Thoracic aorta (tissue), 2 donors: Measurements from ENCODE around the gene ZNF664. TPM values are rescaled to one million over a fixed set of nuclear protein-coding genes. Genes with fewer than 3 reads are reported as not detected.

Experiments
- ATAC-seq: fragments of 150-250 bp; one replicate; pipeline ENCODE4 v1.8.0; 2017; ENCODE audit warnings: low read depth; ENCODE audit not compliant: insufficient number of reproducible peaks, low FRiP score
- DNase-seq: peaks from one replicate; pipeline ENCODE4 v3.0.0-alpha.2; 2020; ENCODE audit warnings: low spot score
- H3K27ac ChIP-seq, 2 donors: fragments of 200-600 bp; sonication (generic); 1 replicate in 1 of 2; 2 replicates in 1 of 2; pipeline ENCODE4 v1.5.1; 2016; ENCODE audit warnings: mild to moderate bottlenecking in 2 of 2, moderate library complexity in 2 of 2
- H3K27me3 ChIP-seq: fragments of 200-600 bp; sonication (generic); replicated peaks from 2 replicates; pipeline ENCODE4 v1.6.0; 2016; ENCODE audit warnings: mild to moderate bottlenecking; ENCODE audit not compliant: insufficient read depth
- H3K36me3 ChIP-seq: fragments of 200-600 bp; sonication (generic); one replicate; pipeline ENCODE4 v1.5.1; 2016
- H3K4me1 ChIP-seq, 2 donors: fragments of 200-600 bp; sonication (generic); 1 replicate in 1 of 2; 2 replicates in 1 of 2; pipeline versions ENCODE4 v1.5.1 to v1.6.0; 2016; ENCODE audit warnings: low read depth in 2 of 2, mild to moderate bottlenecking in 1 of 2; ENCODE audit not compliant: control insufficient read depth in 1 of 2
- H3K4me3 ChIP-seq: fragments of 200-600 bp; sonication (generic); 2 replicates; pipeline ENCODE4 v1.5.1; 2016; ENCODE audit warnings: mild to moderate bottlenecking
- H3K9me3 ChIP-seq: fragments of 200-600 bp; sonication (generic); 2 replicates; pipeline ENCODE4 v1.5.1; 2016
- total RNA-seq, 2 donors: library from RNA; depleted of rRNA; stranded (reverse); fragments of >200 nt; gene quantifications; one replicate each; pipeline versions ENCODE4 v1.1.0 to v1.2.3, GENCODE V29; 2016
- TF ChIP-seq, protein P1 (sequence below): fragments of 200-600 bp; sonication (generic); IDR thresholded peaks from one replicate; pipeline ENCODE4 v1.5.1; 2019; ENCODE audit warnings: antibody characterized with exemption

Gene ZNF664
- total RNA-seq: 10 to 100 TPM; 46.4 to 48.2 TPM

DNA sequence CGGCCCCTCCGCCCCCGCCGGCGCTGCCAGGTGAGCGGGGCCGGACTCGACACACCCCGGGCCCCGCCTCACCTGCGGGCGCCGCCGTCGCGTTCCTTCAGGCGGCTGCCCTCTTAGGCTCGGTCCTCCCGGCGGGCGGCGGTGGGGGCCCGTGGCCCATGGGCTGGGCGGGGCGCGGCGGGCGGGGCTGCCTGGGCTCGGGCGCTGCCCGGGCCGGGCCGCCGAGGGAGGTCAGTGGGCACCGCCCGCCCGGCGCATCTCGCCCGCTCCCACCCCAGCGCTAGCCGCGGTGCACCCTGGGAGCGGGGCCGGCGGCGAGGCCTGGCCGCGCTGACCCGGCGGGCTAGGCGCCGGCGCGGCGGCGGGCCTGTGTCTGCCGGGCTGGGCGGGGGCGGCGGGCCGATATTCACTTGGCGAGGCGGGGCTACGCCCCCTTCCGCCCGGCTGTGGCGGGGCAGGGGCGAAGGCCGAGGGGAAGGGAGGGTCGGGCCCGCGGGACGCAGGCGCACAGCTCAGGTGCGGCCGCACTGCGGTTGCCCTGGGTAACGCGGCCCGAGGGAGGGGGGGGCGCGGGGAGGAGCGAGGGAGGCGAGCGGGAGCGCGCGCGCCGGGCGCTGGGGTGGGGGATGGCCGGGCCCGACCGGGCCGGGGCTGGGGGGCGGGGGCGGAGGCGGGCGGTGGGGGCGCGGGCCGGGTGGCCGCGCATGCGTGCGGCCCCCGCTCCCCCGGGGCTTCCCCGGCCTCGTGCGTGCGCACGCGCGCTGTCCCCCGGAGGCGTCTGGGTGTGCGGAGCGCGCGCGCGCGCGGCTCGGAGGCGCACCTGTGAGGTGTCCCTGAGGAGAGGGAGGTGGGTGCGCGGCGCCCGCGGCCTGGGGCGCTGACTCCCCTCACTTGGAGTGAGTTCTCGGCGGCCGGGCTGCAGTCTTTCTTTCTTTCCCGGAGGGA is at the start of gene ZNF664, which contains the start of gene CCDC92:
TSS of gene ZNF664 (plus strand) at position 759 of the 945 bp plus-strand sequence. CDS start 38,930 bp downstream, outside the sequence.
TSS of gene CCDC92 (minus strand) at position 375 of the 945 bp plus-strand sequence. CDS start 28,526 bp downstream, outside the sequence.
- Histone ChIP-seq H3K27me3 (no peaks in the 10 kb centered on the region), H3K27ac (peak within 1 kb of the TSS; percentile 93 to 97), H3K9me3 (no peaks in the 10 kb centered on the region), H3K4me1 (peaks cover 26 to 37% of the 10 kb centered on the region in 2 donors), H3K4me3 (peak within 1 kb of the TSS; percentile 98), H3K36me3 (peaks cover 4% of the 10 kb centered on the region)
- DNase-seq (peak; percentile 62), ATAC-seq (peak; percentile 73)
- TF ChIP-seq, protein P1, sequence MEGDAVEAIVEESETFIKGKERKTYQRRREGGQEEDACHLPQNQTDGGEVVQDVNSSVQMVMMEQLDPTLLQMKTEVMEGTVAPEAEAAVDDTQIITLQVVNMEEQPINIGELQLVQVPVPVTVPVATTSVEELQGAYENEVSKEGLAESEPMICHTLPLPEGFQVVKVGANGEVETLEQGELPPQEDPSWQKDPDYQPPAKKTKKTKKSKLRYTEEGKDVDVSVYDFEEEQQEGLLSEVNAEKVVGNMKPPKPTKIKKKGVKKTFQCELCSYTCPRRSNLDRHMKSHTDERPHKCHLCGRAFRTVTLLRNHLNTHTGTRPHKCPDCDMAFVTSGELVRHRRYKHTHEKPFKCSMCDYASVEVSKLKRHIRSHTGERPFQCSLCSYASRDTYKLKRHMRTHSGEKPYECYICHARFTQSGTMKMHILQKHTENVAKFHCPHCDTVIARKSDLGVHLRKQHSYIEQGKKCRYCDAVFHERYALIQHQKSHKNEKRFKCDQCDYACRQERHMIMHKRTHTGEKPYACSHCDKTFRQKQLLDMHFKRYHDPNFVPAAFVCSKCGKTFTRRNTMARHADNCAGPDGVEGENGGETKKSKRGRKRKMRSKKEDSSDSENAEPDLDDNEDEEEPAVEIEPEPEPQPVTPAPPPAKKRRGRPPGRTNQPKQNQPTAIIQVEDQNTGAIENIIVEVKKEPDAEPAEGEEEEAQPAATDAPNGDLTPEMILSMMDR: no peak

DNA sequence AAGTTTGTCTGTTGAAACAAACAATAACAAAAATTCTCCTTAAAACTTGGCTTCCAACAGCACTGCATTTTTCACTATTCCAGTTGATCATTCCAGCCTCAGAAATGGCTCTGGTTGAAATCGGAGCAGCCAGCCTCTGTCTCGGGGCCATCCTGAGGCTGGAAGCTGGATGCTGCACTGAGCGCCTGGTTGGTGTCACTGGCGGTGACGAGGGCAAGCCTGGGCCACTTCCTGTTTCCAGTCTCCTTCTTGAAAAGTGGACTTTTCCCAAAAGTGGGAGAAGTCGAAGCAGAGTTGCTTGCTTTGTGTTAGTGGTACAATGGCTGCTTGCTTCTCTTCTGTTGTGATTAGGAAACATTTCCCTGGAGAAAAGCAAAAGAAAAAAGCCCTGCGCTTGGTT is 49.1 kb upstream of the ZNF664 start:
- Histone ChIP-seq H3K4me1 (no peaks in the 10 kb centered on the region), H3K4me3 (no peak overlapping the region), H3K9me3 (no peaks in the 10 kb centered on the region), H3K27me3 (no peaks in the 10 kb centered on the region), H3K27ac (no peak overlapping the region), H3K36me3 (no peaks in the 10 kb centered on the region)
- DNase-seq (no peak), ATAC-seq (no peak)
- TF ChIP-seq, protein P1: no peak

DNA sequence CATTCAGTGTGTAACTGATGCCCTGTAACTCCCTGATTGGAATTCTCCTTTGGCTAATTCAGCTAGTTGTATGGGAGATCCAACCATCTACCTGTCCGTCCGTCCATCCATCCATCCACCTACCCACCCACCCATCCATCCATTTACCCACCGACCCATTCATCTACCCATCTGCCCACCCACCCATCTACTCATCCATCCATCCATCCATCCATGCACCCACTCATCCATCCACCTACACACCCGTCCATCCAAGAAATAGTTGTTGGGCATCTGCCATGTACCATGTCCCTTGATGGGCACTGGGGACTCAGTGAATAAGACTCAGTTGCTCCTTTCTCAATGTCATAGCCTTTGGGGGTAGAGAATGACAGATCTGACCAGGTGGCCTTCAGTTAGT is 48.5 kb upstream of the ZNF664 start:
- TF ChIP-seq, protein P1: no peak
- DNase-seq (no peak), ATAC-seq (no peak)
- Histone ChIP-seq H3K9me3 (no peaks in the 10 kb centered on the region), H3K4me3 (no peak overlapping the region), H3K4me1 (no peaks in the 10 kb centered on the region), H3K36me3 (no peaks in the 10 kb centered on the region), H3K27me3 (no peaks in the 10 kb centered on the region), H3K27ac (no peak overlapping the region)

DNA sequence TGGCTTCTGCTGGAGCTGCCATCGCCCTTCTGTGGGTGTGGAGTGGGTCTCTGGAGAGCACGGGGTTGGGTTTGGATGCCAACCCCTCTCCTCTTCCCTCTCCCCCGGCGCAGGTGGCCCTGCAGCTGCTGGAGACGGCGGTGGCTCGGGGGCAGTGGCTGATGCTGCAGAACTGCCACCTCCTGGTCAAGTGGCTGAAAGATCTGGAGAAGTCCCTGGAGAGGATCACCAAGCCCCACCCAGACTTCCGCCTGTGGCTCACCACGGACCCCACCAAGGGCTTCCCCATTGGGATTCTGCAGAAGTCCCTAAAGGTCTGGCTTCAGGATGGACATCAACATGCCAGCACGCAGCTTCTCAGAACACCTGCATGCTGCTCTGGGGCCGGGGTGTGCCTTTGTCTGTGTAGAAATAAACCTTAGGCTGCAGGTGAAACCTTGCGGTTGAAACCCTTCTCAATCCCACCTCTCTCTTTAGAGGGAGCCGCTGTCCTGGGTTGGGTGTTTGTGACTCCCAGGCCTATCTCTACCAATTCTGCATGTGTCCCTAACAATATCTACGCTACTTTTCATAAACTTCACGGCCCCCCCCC is 44.6 kb upstream of the ZNF664 start:
- TF ChIP-seq, protein P1: no peak
- no peak for DNase-seq
- no peak overlapping the region for H3K27ac ChIP-seq
- no peaks in the 10 kb centered on the region for H3K4me1 ChIP-seq
- no peaks in the 10 kb centered on the region for H3K36me3 ChIP-seq
- no peak overlapping the region for H3K4me3 ChIP-seq
- no peaks in the 10 kb centered on the region for H3K9me3 ChIP-seq
- no peak for ATAC-seq
- H3K27me3 ChIP-seq: no peaks in the 10 kb centered on the region

DNA sequence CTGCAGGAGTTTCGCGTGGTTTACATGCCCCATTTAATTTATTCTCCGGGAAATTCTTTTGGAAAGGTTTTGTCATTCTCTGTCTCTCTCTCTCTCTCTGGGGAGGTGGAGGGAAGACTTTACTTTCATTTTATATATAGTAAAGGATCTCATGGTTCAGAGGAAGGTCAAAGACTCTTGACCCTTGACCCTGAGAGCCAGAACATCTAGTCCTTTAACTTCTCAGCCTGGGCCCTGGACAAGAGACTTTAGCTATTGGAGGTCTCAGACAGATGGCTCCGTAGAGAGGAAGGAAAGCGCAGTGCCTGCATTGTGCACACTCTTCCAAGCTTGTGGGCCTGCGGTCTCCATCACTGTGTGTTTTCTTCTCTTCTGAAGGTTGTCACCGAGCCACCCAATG is 44.1 kb upstream of the ZNF664 start:
- Histone ChIP-seq H3K27me3 (no peaks in the 10 kb centered on the region), H3K9me3 (no peaks in the 10 kb centered on the region), H3K4me1 (no peaks in the 10 kb centered on the region), H3K36me3 (no peaks in the 10 kb centered on the region), H3K27ac (no peak overlapping the region), H3K4me3 (no peak overlapping the region)
- no peak for ATAC-seq
- DNase-seq: no peak
- TF ChIP-seq, protein P1: no peak
